Loucy (cell line): ENCODE measurements around the gene LTBP2.

ENCODE experiments used
- EZH2phosphoT487 ChIP-seq: fragments of 200-600 bp; IDR thresholded peaks from 2 replicates; pipeline ENCODE4 v1.6.1; 2018; ENCODE audit warnings: antibody characterized with exemption, mild to moderate bottlenecking, moderate library complexity, borderline replicate concordance
- TF ChIP-seq, protein P1 (sequence below): fragments of 200-600 bp; sonication (generic); conservative IDR thresholded peaks from 2 replicates; pipeline ENCODE4 v1.5.1; 2014; ENCODE audit warnings: mild to moderate bottlenecking, antibody characterized with exemption, low read length

DNA sequence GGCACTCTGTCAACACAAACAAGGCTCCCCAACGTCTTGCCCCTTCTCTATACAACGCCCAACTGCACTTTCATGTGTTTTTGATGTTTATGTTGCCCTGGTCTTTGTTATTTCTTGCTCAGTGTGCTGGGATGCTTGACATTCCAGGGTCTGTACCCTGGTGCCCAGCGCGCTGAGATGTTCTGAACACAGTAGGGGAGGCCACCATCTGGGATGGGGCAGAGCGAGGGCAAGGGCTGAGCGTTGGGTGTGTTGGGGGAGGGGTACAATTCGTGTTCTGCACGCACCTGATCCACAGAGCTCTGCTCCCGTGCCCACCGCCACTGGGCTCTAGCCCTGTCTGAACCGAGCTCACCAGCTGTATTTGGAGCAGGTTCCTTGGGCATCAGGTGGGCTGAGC, 65.6 kb downstream of the LTBP2 start:
- TF ChIP-seq, protein P1, sequence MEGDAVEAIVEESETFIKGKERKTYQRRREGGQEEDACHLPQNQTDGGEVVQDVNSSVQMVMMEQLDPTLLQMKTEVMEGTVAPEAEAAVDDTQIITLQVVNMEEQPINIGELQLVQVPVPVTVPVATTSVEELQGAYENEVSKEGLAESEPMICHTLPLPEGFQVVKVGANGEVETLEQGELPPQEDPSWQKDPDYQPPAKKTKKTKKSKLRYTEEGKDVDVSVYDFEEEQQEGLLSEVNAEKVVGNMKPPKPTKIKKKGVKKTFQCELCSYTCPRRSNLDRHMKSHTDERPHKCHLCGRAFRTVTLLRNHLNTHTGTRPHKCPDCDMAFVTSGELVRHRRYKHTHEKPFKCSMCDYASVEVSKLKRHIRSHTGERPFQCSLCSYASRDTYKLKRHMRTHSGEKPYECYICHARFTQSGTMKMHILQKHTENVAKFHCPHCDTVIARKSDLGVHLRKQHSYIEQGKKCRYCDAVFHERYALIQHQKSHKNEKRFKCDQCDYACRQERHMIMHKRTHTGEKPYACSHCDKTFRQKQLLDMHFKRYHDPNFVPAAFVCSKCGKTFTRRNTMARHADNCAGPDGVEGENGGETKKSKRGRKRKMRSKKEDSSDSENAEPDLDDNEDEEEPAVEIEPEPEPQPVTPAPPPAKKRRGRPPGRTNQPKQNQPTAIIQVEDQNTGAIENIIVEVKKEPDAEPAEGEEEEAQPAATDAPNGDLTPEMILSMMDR, result no peak
- TF ChIP-seq EZH2phosphoT487, result no peak
